GM23338 (cell line): ENCODE results near the gene AFAP1L1. TPM values are rescaled to one million over a fixed set of nuclear protein-coding genes. Genes with fewer than 3 reads are reported as not detected.

Source experiments
- ATAC-seq: fragments of 200-7000 bp; cut with Tn5 transposase; 3 replicates; pipeline ENCODE4 v1.9.1; 2020
- DNase-seq: peaks from one replicate; pipeline ENCODE4 v3.0.0-alpha.2; 2015; ENCODE audit warnings: low spot score
- H2AFZ ChIP-seq: fragments of 200-600 bp; sonication (generic); 2 replicates; pipeline ENCODE4 v1.8.0; 2016; ENCODE audit warnings: antibody characterized with exemption, mild to moderate bottlenecking, moderate library complexity
- H3F3A ChIP-seq: fragments of 200-600 bp; sonication (generic); replicated peaks from 2 replicates; pipeline ENCODE4 v1.8.0; 2017; ENCODE audit warnings: antibody characterized with exemption, mixed run types, low read depth
- H3K27ac ChIP-seq: fragments of 200-600 bp; sonication (generic); 2 replicates; pipeline ENCODE4 v1.6.1; 2016; ENCODE audit warnings: low read depth
- H3K27me3 ChIP-seq: fragments of 200-600 bp; sonication (generic); 2 replicates; pipeline ENCODE4 v1.8.0; 2016; ENCODE audit warnings: mild to moderate bottlenecking, mixed run types, moderate library complexity; ENCODE audit not compliant: insufficient read depth
- H3K36me3 ChIP-seq: fragments of 200-600 bp; sonication (generic); 2 replicates; pipeline ENCODE4 v1.8.0; 2016; ENCODE audit warnings: mild to moderate bottlenecking; ENCODE audit not compliant: insufficient read depth
- H3K4me1 ChIP-seq: fragments of 200-600 bp; sonication (generic); 2 replicates; pipeline ENCODE4 v1.8.0; 2016; ENCODE audit warnings: mild to moderate bottlenecking, moderate library complexity; ENCODE audit not compliant: insufficient read depth
- H3K4me2 ChIP-seq: fragments of 200-600 bp; sonication (generic); 2 replicates; pipeline ENCODE4 v1.7.1; 2017; ENCODE audit warnings: mixed run types
- H3K4me3 ChIP-seq: fragments of 200-600 bp; sonication (generic); 2 replicates; pipeline ENCODE4 v1.6.1; 2016; ENCODE audit warnings: mixed run types
- H3K79me2 ChIP-seq: fragments of 200-600 bp; sonication (generic); replicated peaks from 2 replicates; pipeline ENCODE4 v1.8.0; 2017; ENCODE audit warnings: mild to moderate bottlenecking; ENCODE audit not compliant: insufficient read depth
- H3K9me2 ChIP-seq: fragments of 200-600 bp; sonication (generic); 2 replicates; pipeline ENCODE4 v1.8.0; 2017; ENCODE audit not compliant: insufficient read depth
- H4K20me1 ChIP-seq: fragments of 200-600 bp; sonication (generic); replicated peaks from 2 replicates; pipeline ENCODE4 v1.8.0; 2017; ENCODE audit warnings: mild to moderate bottlenecking; ENCODE audit not compliant: insufficient read depth
- H3K27ac Mint-ChIP-seq: 2 replicates; pipeline ENCODE4 v1.8.0; 2020; ENCODE audit warnings: inconsistent platforms, mild to moderate bottlenecking, moderate library complexity, mixed read lengths
- H3K27me3 Mint-ChIP-seq: 3 replicates; pipeline ENCODE4 v1.8.0; 2022; ENCODE audit warnings: low read depth, mild to moderate bottlenecking, moderate library complexity, mixed read lengths, inconsistent platforms; ENCODE audit not compliant: insufficient read depth, poor library complexity
- H3K36me3 Mint-ChIP-seq: 3 replicates; pipeline ENCODE4 v1.8.0; 2021; ENCODE audit warnings: low read depth, mild to moderate bottlenecking, inconsistent platforms, moderate library complexity, mixed read lengths
- H3K4me1 Mint-ChIP-seq: 3 replicates; pipeline ENCODE4 v1.8.0; 2020; ENCODE audit warnings: mild to moderate bottlenecking, inconsistent platforms, mixed read lengths
- H3K4me3 Mint-ChIP-seq: 3 replicates; pipeline ENCODE4 v1.8.0; 2021; ENCODE audit warnings: moderate library complexity, mild to moderate bottlenecking, inconsistent platforms, mixed read lengths
- H3K9me3 Mint-ChIP-seq: 3 replicates; pipeline ENCODE4 v1.8.0; 2020; ENCODE audit warnings: moderate library complexity, mild to moderate bottlenecking, inconsistent platforms, mixed read lengths
- CREB1 ChIP-seq: fragments of 250-450 bp; sonication (Bioruptor Pico); IDR thresholded peaks from 2 replicates; pipeline ENCODE4 v1.5.0; 2020; ENCODE audit warnings: low read depth, mild to moderate bottlenecking, moderate library complexity
- CTCF ChIP-seq, 2 experiments: fragments of 200-600 bp in 1 of 2; sonication (generic) in 1 of 2; conservative IDR thresholded peaks; 2 replicates each; pipeline versions ENCODE4 v1.5.1 to v1.6.1; 2016 to 2017; ENCODE audit warnings: antibody characterized with exemption in 2 of 2, low read depth in 2 of 2, mild to moderate bottlenecking in 2 of 2, moderate library complexity in 1 of 2
- ETS1 ChIP-seq: IDR thresholded peaks from 2 replicates; pipeline ENCODE4 v1.6.1; 2016; ENCODE audit warnings: antibody characterized with exemption
- EZH2 ChIP-seq: fragments of 200-600 bp; sonication (generic); IDR thresholded peaks from one replicate; pipeline ENCODE4 v1.8.0; 2017; ENCODE audit warnings: antibody characterized with exemption, mild to moderate bottlenecking, low read depth; ENCODE audit not compliant: unreplicated experiment
- EZH2phosphoT487 ChIP-seq: fragments of 200-600 bp; sonication (generic); IDR thresholded peaks from one replicate; pipeline ENCODE4 v1.8.1; 2018; ENCODE audit warnings: antibody characterized with exemption; ENCODE audit not compliant: unreplicated experiment
- JUNB ChIP-seq: IDR thresholded peaks from one replicate; pipeline ENCODE4 v1.6.1; 2016; ENCODE audit warnings: antibody characterized with exemption; ENCODE audit not compliant: unreplicated experiment
- NANOG ChIP-seq: IDR thresholded peaks from 2 replicates; pipeline ENCODE4 v1.6.1; 2016; ENCODE audit warnings: antibody characterized with exemption, borderline replicate concordance
- POLR2AphosphoS5 ChIP-seq: IDR thresholded peaks from 2 replicates; pipeline ENCODE4 v1.6.1; 2016; ENCODE audit warnings: antibody characterized with exemption, low read depth
- REST ChIP-seq: IDR thresholded peaks from one replicate; pipeline ENCODE4 v1.6.1; 2018; ENCODE audit warnings: antibody characterized with exemption; ENCODE audit not compliant: unreplicated experiment
- STAT1 ChIP-seq: IDR thresholded peaks from one replicate; pipeline ENCODE4 v1.6.1; 2016; ENCODE audit warnings: antibody characterized with exemption; ENCODE audit not compliant: unreplicated experiment
- ZNF331 ChIP-seq: fragments of 250-450 bp; sonication (Bioruptor Pico); IDR thresholded peaks from 2 replicates; pipeline ENCODE4 v1.5.0; 2020; ENCODE audit warnings: low read depth, mild to moderate bottlenecking, moderate library complexity
- polyA plus RNA-seq: library from polyadenylated mRNA; unstranded; fragments of >200 nt; fragmentation: Nextera tagmentation; extraction: Ambion mirVana; gene quantifications from 2 replicates; pipeline ENCODE4 v1.2.1, GENCODE V29; 2016
- total RNA-seq: library from RNA; depleted of rRNA; stranded (reverse); fragments of >200 nt; shearing (Covaris generic); gene quantifications from 2 replicates; pipeline ENCODE4 v1.2.3, GENCODE V29; 2014

Gene AFAP1L1
- total and polyA plus RNA-seq, 2 experiments from 2014 or later, result 3.2 to 5.7 TPM

- peaks cover 85% of the 10 kb centered on the region for H3K36me3 Mint-ChIP-seq
- no peak overlapping the region for H3K27ac Mint-ChIP-seq
- H3K9me3 Mint-ChIP-seq, result no peaks in the 10 kb centered on the region
- H3K36me3 ChIP-seq, result peaks cover 65% of the 10 kb centered on the region
- H4K20me1 ChIP-seq, result peaks cover 42% of the 10 kb centered on the region
- H3K4me1 ChIP-seq, result peaks cover 3% of the 10 kb centered on the region
- H3K4me3 Mint-ChIP-seq, result no peak overlapping the region
- H3K9me2 ChIP-seq, result no peaks in the 10 kb centered on the region
- H3K27me3 Mint-ChIP-seq, result no peaks in the 10 kb centered on the region
- H2AFZ ChIP-seq, result no peak overlapping the region
- DNase-seq, result no peak
- 0 out of 2 replicates have a peak, but pooled peaks cover 2% of the 10 kb centered on the region for H3F3A ChIP-seq
- no peak for TF ChIP-seq REST
- H3K27ac ChIP-seq, result no peak overlapping the region
- ATAC-seq, result no peak
- no peaks in the 10 kb centered on the region for H3K27me3 ChIP-seq
- peaks cover 69% of the 10 kb centered on the region for H3K79me2 ChIP-seq
- H3K4me3 ChIP-seq, result no peak overlapping the region
- peaks cover 3% of the 10 kb centered on the region; the same call in 2 of the 3 replicates for H3K4me1 Mint-ChIP-seq
- H3K4me2 ChIP-seq, result no peak overlapping the region
Measured at GRCh38 chr5:149352169-149352568, 80.5 kb downstream of the AFAP1L1 start.

GRCh38 chr5:149353911-149354310 lies 82.3 kb downstream of the AFAP1L1 start:
- Histone ChIP-seq H3K4me1 (peaks cover 12% of the 10 kb centered on the region), H3K4me2 (no peak overlapping the region), H3K79me2 (peaks cover 56% of the 10 kb centered on the region), H3K27ac (no peak overlapping the region), H3F3A (0 out of 2 replicates have a peak, but pooled peaks cover 2% of the 10 kb centered on the region), H3K4me3 (no peak overlapping the region), H3K27me3 (no peaks in the 10 kb centered on the region), H4K20me1 (peaks cover 27% of the 10 kb centered on the region), H2AFZ (no peak overlapping the region), H3K36me3 (peaks cover 50% of the 10 kb centered on the region), H3K9me2 (no peaks in the 10 kb centered on the region)
- Mint-ChIP-seq H3K27me3 (peaks cover 4% of the 10 kb centered on the region), H3K9me3 (no peaks in the 10 kb centered on the region), H3K27ac (no peak overlapping the region), H3K4me1 (peaks cover 6% of the 10 kb centered on the region), H3K36me3 (peaks cover 68% of the 10 kb centered on the region), H3K4me3 (no peak overlapping the region)
- ATAC-seq, result no peak
- TF ChIP-seq CTCF (conservative IDR thresholded peaks at IDR 0.05; ENCODE audit: low read depth in 2 of 2) (no peak), NANOG (no peak), CREB1 (CRISPR knock-in tag) (no peak), STAT1 (no peak), POLR2AphosphoS5 (no peak), ETS1 (no peak), EZH2phosphoT487 (no peak), JUNB (no peak), EZH2 (no peak), ZNF331 (CRISPR knock-in tag) (no peak)
- DNase-seq, result no peak
